DOHH2 (cell line): ENCODE results near the gene SHROOM3.

Experiments used
- EZH2phosphoT487 ChIP-seq: fragments of 200-600 bp; sonication (generic); IDR thresholded peaks from 2 replicates; pipeline ENCODE4 v1.6.1; 2017; ENCODE audit warnings: borderline replicate concordance, mild to moderate bottlenecking, antibody characterized with exemption, low read length, moderate library complexity, mixed read lengths
- TF ChIP-seq, protein P1 (sequence below): fragments of 200-600 bp; sonication (generic); IDR thresholded peaks from one replicate; pipeline ENCODE4 v1.5.1; 2014; ENCODE audit warnings: antibody characterized with exemption, mild to moderate bottlenecking, low read depth, low read length; ENCODE audit not compliant: poor library complexity, severe bottlenecking

DNA sequence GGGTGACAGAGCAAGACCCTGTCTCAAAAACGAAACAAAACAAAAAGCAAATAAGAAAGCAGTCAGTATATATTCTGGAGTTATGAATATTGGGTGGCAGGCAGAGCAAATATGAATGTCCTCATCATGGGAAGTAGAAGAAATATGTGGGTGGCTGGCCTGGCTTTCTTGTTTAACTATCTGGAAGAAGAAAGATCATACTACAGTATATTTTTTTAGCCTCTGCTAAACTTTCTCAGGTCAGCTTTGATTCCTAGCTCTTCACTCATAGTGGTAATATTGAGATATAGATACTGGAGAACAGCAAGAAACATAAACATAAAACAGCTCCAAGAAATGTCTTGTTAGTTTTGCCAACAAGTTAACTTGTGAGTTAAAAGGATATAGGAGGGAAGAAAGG is 270.4 kb downstream of the SHROOM3 start:
- TF ChIP-seq, protein P1, sequence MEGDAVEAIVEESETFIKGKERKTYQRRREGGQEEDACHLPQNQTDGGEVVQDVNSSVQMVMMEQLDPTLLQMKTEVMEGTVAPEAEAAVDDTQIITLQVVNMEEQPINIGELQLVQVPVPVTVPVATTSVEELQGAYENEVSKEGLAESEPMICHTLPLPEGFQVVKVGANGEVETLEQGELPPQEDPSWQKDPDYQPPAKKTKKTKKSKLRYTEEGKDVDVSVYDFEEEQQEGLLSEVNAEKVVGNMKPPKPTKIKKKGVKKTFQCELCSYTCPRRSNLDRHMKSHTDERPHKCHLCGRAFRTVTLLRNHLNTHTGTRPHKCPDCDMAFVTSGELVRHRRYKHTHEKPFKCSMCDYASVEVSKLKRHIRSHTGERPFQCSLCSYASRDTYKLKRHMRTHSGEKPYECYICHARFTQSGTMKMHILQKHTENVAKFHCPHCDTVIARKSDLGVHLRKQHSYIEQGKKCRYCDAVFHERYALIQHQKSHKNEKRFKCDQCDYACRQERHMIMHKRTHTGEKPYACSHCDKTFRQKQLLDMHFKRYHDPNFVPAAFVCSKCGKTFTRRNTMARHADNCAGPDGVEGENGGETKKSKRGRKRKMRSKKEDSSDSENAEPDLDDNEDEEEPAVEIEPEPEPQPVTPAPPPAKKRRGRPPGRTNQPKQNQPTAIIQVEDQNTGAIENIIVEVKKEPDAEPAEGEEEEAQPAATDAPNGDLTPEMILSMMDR, result no peak
- TF ChIP-seq EZH2phosphoT487, result no peak
